Thyroid gland (tissue), 4 donors: ENCODE results near the gene GJB5. TPM values are rescaled to one million over a fixed set of nuclear protein-coding genes. Genes with fewer than 3 reads are reported as not detected.
"Not testable (repeated sequence)": the region's sequence is repeated elsewhere in the genome, so short reads cannot be mapped to it uniquely, and the experiment has no call there.

Experiments
- DNase-seq, 2 donors: peaks; one replicate each; pipeline ENCODE4 v3.0.0-alpha.2; 2019
- H3K27ac ChIP-seq, 3 donors: fragments of 200-600 bp; sonication (generic); 1 replicate in 2 of 3; 2 replicates in 1 of 3; pipeline ENCODE4 v1.5.1; 2016 to 2019; ENCODE audit warnings: mild to moderate bottlenecking in 1 of 3, moderate library complexity in 1 of 3
- H3K27me3 ChIP-seq: fragments of 200-600 bp; sonication (generic); one replicate; pipeline ENCODE4 v1.5.1; 2019
- H3K36me3 ChIP-seq, 2 donors: fragments of 200-600 bp; sonication (generic); one replicate each; pipeline ENCODE4 v1.5.1; 2016 to 2019
- H3K4me1 ChIP-seq, 2 donors: fragments of 200-600 bp; sonication (generic); one replicate each; pipeline ENCODE4 v1.5.1; 2017 to 2019
- H3K4me3 ChIP-seq, 3 donors: fragments of 200-600 bp; sonication (generic); replicated peaks in 1 of 3; 1 replicate in 2 of 3; 2 replicates in 1 of 3; pipeline ENCODE4 v1.5.1; 2016; ENCODE audit warnings: mild to moderate bottlenecking in 1 of 3
- H3K9me3 ChIP-seq: fragments of 200-600 bp; sonication (generic); one replicate; pipeline ENCODE4 v1.5.1; 2017
- POLR2A ChIP-seq, 2 donors: fragments of 450-650 bp; IDR thresholded peaks; one replicate each; pipeline ENCODE4 v1.6.1; 2017; ENCODE audit warnings: antibody characterized with exemption in 2 of 2, mild to moderate bottlenecking in 2 of 2, moderate library complexity in 1 of 2
- WGBS, 2 donors: methylation state at CpG; one replicate each; pipeline ENCODE4 v1.1.5; 2017; 5-methylcytosine and 5-hydroxymethylcytosine counted together
- intact Hi-C: fragments of 100-400 bp; cut with DNase I; formaldehyde crosslinking; loops from one replicate; pipeline ENCODE4 v1.15.1; 2023
- total RNA-seq, 4 donors: library from RNA; depleted of rRNA; stranded (reverse); fragments of >200 nt; gene quantifications; one replicate each; pipeline ENCODE4 v1.2.3, GENCODE V29; 2016
- TF ChIP-seq, protein P1 (sequence below), 6 experiments: fragments of 200-600 bp in 3 of 6; fragments of 450-650 bp in 3 of 6; sonication (generic) in 3 of 6; IDR thresholded peaks; one replicate each; pipeline ENCODE4 v1.5.1; 2016 to 2019; ENCODE audit warnings: antibody characterized with exemption in 6 of 6, mild to moderate bottlenecking in 2 of 6, inconsistent platforms in 1 of 6, moderate library complexity in 1 of 6

The GJB5 gene
- total RNA-seq, 4 donors from 2014 or later: not detected

DNA sequence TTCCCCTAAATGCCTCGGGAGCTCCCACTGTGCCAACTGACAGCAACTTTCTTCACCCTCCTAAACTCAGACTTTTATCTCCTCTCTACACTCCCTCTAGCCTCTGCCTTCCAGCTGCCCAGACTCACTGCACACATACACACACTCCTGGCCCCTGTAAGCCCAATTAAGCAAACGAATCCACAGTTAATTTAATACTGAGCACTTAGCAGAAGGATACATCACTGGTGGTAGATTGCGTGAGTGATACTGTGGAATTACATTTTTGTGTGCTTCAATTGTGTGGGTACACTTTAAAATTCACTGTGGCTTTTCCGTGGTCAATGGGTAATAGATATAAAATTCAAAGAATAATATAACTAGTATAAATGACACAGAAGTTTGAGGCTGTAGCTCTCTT, 33.6 kb upstream of the GJB5 start:
- intact Hi-C loops: no loop called here
- H3K9me3 ChIP-seq: no peaks in the 10 kb centered on the region
- H3K27me3 ChIP-seq: no peaks in the 10 kb centered on the region
- no peak for DNase-seq
- no peak overlapping the region for H3K27ac ChIP-seq
- no peaks in the 10 kb centered on the region for H3K4me1 ChIP-seq
- WGBS, 2 donors: 72 to 73% methylated on average over 4 of the region's 4 CpGs
- no peak overlapping the region for H3K4me3 ChIP-seq
- H3K36me3 ChIP-seq: no peaks in the 10 kb centered on the region
- no peak for TF ChIP-seq POLR2A (IDR thresholded peaks at IDR 0.05)
- TF ChIP-seq, protein P1, sequence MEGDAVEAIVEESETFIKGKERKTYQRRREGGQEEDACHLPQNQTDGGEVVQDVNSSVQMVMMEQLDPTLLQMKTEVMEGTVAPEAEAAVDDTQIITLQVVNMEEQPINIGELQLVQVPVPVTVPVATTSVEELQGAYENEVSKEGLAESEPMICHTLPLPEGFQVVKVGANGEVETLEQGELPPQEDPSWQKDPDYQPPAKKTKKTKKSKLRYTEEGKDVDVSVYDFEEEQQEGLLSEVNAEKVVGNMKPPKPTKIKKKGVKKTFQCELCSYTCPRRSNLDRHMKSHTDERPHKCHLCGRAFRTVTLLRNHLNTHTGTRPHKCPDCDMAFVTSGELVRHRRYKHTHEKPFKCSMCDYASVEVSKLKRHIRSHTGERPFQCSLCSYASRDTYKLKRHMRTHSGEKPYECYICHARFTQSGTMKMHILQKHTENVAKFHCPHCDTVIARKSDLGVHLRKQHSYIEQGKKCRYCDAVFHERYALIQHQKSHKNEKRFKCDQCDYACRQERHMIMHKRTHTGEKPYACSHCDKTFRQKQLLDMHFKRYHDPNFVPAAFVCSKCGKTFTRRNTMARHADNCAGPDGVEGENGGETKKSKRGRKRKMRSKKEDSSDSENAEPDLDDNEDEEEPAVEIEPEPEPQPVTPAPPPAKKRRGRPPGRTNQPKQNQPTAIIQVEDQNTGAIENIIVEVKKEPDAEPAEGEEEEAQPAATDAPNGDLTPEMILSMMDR (IDR thresholded peaks at IDR 0.05): no peak

DNA sequence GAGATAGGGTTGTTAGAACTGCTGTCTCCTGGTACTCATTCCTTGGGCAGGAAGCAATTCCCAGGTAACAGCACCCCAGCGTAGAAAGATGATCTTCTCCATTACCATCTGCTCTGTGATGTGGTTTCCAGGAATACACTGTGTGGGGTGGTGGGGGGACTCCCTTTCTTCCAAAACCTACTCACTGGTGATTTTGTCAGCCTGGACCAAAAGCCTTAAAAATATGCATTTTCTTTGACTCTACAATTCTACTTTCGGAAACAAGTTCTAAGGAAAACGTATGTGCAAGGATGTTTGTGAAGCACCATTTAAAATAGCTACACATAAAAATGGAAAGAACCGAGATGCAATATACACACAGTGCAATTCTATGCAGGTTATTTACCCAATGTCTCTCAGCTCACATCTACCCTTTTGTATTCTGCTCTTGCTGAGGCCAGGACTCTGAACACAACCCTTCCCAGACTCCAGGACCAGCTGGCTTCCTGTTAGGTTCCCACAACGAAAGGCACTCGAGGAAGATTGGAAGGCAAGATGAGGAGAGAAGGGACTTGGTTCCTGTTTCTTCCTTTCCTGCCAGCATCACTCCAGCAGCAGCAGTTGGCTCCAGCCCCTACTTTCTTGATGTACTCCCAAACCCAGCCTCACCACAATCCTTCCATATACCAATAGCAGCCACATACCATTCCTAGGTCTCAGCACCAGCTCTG, 33.0 kb upstream of the GJB5 start:
- DNase-seq: no peak
- no peak overlapping the region for H3K4me3 ChIP-seq
- H3K4me1 ChIP-seq: no peaks in the 10 kb centered on the region
- 74 to 79% methylated on average over 6 of the region's 6 CpGs for WGBS, 2 donors
- no peaks in the 10 kb centered on the region for H3K27me3 ChIP-seq
- TF ChIP-seq, protein P1 (IDR thresholded peaks at IDR 0.05): no peak
- no peak for TF ChIP-seq POLR2A (IDR thresholded peaks at IDR 0.05)
- H3K27ac ChIP-seq: no peak overlapping the region
- intact Hi-C loops: no loop called here
- no peaks in the 10 kb centered on the region for H3K36me3 ChIP-seq
- H3K9me3 ChIP-seq: no peaks in the 10 kb centered on the region

DNA sequence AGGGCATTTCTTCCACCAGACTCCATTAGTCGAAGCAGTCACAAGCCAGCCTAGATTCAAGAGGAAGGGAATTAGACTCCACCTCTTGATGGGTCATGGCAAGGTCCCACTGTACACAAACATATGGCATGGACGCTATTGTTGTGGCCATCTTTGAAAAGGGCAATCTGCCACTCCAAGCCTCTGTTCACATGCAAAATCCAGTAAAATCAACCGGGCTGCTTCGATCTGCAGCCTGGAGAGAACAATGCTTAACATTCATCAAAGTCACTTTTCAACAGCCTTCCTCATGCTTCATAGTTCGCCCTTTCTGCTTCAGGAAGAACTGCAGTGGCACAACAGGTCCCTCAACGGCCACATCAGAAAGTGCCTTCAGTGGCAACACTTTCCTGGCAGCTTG, 28.0 kb upstream of the GJB5 start:
- H3K27ac ChIP-seq: no peak overlapping the region
- TF ChIP-seq, protein P1 (IDR thresholded peaks at IDR 0.05): no peak
- no peak for TF ChIP-seq POLR2A (IDR thresholded peaks at IDR 0.05)
- H3K4me1 ChIP-seq: no peaks in the 10 kb centered on the region
- no peaks in the 10 kb centered on the region for H3K9me3 ChIP-seq
- H3K27me3 ChIP-seq: no peaks in the 10 kb centered on the region
- no peak for DNase-seq
- 72 to 75% methylated on average over 6 of the region's 6 CpGs for WGBS, 2 donors
- intact Hi-C loops: no loop called here
- no peaks in the 10 kb centered on the region for H3K36me3 ChIP-seq
- no peak overlapping the region for H3K4me3 ChIP-seq

DNA sequence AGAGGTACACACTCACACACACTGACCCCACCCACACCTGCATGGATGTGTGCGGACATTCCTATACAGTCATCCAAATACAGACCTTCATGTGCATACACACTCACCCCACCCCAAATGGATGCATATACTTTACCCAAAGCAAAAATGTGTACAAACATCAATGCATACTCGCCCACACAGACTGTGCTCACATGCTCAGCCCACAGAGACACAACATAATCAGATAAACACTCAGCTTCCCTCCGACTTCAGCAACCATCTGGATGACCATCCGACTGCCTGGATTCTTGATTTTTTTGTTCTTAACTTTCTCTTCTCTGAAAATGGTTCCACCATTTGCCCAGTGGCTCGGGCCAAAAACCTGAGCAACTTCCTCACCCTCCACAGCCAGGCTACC, 24.4 kb upstream of the GJB5 start:
- Histone ChIP-seq H3K4me3 (no peak overlapping the region), H3K27me3 (no peaks in the 10 kb centered on the region), H3K4me1 (no peaks in the 10 kb centered on the region), H3K27ac (no peak overlapping the region), H3K36me3 (no peaks in the 10 kb centered on the region), H3K9me3 (no peaks in the 10 kb centered on the region)
- DNase-seq: no peak
- TF ChIP-seq POLR2A (IDR thresholded peaks at IDR 0.05): no peak
- TF ChIP-seq, protein P1 (IDR thresholded peaks at IDR 0.05): no peak
- intact Hi-C loops: no loop called here
- 80 to 83% methylated on average over 5 of the region's 5 CpGs for WGBS, 2 donors

- H3K9me3 ChIP-seq, H3K4me1 ChIP-seq, intact Hi-C loops, H3K36me3 ChIP-seq, H3K27ac ChIP-seq, H3K27me3 ChIP-seq, DNase-seq, H3K4me3 ChIP-seq: not testable (repeated sequence)
- WGBS, 2 donors: 68 to 69% methylated on average over 7 of the region's 7 CpGs
These were observed 22.0 kb upstream of the GJB5 start for GRCh38 chr1:34732831-34733230.
